TTC549 (cell line): Measurements from ENCODE around the gene EFCAB6.

ENCODE experiments used
- FAIRE-seq: peaks from 2 replicates; lab custom pipeline; 2012; peaks lifted over from hg19 to GRCh38; lab: Jason Lieb, UNC

Gene EFCAB6

DNA sequence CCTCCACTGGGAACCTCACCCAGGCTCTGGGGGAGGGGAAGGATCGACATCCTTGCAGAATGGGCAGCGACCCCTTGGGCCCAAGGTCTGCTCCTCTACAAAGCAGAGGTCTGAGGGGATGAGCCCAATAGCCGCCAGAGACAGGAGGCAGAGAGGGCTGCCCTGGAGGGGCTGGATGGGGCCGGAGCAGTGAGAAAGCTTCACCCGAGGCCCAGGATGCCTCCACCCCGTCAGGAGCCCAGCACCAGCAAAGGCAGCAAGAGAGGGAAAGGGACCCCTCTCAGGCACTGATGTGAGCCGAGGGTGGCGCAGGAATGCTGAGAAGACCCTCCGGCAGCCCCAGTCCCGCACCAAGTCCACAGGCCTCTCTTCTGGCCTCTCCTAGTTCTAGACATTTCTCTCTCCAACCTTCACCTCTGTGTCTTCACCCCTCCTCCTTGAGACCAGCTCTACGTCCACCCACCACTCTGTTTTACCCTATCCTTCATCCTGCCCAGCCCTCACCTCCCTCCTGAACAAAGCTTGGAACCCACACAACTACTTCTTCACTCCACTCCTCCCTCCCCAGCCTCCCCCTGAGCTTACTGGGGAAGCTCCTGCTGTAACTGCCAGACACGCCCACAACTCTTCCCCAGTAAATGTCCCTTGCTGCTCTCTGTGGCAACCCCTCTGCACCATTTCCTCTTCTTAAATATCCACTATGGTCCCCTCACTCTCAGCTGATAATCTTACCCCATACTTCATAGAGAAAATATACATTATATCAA, 268.4 kb downstream of the EFCAB6 start:
- no peak for FAIRE-seq

- FAIRE-seq, result no peak
Measured at GRCh38 chr22:43542681-43543521, 269.2 kb downstream of the EFCAB6 start.

- no peak for FAIRE-seq
Measured at GRCh38 chr22:43541462-43542407, 270.4 kb downstream of the EFCAB6 start.

GRCh38 chr22:43541022-43541421, 271.1 kb downstream of the EFCAB6 start:
- FAIRE-seq, result no peak

GRCh38 chr22:43540529-43540923, 271.6 kb downstream of the EFCAB6 start:
- FAIRE-seq, result no peak

DNA sequence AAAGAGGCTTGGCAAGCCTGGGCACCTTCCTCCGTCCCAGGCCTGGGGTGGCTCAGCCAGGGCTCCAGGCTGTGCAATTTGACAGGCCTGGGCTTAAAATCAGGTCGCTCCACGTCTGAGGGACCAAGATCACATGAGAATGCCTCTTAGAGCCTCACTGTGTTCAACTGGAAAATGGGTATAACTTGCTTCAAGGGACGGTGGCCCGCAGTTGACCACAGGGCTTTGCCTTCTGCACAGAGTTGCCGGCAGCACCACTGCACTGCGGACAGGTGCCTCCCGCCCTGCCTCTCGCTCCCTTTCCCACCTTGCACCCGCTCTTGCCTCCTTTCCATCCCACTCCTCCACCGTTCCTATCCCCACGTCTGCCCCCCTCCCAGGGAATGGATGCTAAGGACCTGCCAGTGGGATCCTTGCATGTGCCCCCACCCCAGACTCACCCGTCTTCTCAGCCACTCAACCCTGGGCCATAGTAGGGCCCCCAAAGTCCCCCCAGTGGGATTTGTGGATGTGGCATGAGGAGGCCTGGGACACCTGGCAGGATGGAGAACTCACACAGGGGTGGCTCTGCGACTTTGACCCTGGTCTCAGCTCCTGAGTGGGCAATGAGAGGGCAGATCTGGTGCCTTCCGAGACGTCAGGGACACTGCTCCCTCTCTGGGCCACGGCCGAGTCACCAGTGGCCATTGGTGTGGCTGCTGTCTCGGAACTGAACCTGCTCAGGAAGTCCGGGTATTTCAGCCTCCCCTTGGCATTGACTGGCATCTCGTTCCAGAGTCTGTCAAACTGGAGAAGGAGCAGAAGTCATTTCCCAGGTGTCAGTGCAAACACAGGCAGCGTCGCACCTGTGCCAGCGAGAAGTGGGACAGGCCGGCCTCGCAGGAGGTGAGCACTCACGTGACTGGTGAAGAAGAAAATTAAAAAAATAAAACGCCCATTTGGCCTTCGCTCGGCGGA, 272.3 kb downstream of the EFCAB6 start:
- no peak for FAIRE-seq

GRCh38 chr22:43537019-43537585, 275.0 kb downstream of the EFCAB6 start:
- no peak for FAIRE-seq

DNA sequence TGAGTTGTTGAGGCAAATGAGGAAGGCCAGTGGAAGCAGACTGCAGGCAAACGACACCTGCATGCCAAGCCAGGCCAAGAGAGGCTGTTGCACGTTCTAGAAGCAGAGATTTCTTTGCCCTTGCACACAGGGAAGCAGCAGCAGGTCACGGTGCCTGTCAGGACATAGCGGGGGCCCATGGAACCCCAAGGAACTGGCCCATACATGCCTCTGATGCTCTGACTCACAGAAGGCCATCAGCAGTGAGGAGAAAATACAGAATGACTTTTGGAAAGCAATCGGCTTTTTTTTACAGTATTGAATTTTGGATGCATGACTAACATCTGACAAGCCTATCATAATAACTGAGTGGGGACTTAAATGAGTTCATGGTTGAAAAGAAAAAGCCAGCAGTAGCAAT, 276.4 kb downstream of the EFCAB6 start:
- FAIRE-seq, result no peak

DNA sequence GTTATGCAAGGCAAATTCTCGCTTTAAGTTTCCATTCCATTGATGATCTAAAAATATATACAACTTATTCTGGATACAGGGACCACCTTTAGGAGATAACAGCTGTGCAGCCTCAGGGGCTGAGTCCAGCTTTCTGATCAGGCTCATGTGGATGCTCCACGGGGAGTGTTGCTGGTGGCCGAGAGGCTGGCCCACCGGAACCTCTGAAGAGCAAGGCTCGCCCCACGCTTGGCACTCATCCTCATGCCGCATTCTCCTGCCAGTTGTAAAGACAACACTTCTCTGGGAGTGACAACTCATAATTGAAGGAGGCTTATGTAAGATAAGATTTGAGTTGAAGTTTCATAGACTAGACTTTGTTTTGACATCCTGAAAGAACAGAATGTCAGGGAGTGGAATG, 276.8 kb downstream of the EFCAB6 start:
- FAIRE-seq, result no peak

GRCh38 chr22:43534916-43535315, 277.2 kb downstream of the EFCAB6 start:
- FAIRE-seq, result no peak

GRCh38 chr22:43533656-43534428, 278.3 kb downstream of the EFCAB6 start:
- FAIRE-seq, result no peak

DNA sequence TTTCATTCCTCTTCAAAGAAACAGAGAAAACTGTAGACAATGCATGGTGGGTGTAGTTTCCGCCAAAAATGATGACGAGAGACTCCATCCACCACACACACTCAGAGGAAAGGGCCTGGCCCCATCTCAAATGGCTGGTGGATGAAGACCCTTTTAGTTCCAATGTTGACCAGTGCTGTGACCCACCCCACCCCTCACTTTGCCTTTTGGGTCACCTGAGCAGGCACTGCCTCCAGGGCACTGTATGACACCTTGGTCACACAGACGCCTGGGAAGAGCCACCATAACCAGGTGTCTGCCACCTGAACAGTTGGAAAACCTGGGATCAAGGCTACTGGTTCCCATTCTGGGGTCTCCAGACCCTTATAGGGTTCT, 279.0 kb downstream of the EFCAB6 start:
- FAIRE-seq, result no peak

DNA sequence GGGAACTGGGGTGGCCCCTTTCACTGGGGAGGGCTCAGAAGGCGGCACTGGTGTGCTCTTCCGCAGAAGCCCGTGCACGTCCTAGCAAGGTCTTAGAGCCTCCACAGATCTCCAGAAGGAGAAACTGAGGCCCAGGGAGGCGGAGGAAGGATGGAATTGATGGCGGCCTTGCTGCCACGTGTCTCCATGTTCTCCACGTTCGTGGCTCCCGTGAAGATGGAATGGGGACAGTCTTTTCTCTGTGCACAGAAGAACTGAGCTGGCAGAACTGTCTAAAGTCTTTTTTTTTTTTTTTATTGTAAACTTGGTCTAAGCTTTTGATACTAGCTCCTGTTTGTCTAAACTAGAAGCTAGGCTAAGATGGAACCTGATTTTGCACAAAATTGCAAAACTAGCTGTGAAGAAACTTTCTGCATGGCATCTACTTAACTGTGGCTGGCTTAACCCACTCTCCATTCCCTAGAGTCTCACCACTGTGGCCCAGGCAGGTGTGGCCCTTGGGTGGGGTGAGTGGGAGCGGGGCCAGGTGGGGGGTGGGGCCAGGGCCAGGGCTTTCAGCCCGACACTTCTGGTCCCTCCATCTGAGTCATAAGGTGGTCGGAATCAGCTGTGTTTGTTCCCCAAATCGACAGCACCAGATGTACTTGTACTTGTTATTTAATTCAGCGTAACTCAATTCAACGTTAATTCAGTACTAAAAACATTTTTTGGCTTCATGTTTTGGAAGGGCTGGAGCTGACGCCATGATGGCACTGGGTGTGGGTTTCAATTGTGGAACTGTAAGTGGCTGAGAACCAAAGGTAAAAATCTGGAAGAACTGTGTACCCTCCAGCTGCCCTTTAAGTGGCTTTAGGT, 279.6 kb downstream of the EFCAB6 start:
- no peak for FAIRE-seq

GRCh38 chr22:43531651-43532050, 280.5 kb downstream of the EFCAB6 start:
- no peak for FAIRE-seq

DNA sequence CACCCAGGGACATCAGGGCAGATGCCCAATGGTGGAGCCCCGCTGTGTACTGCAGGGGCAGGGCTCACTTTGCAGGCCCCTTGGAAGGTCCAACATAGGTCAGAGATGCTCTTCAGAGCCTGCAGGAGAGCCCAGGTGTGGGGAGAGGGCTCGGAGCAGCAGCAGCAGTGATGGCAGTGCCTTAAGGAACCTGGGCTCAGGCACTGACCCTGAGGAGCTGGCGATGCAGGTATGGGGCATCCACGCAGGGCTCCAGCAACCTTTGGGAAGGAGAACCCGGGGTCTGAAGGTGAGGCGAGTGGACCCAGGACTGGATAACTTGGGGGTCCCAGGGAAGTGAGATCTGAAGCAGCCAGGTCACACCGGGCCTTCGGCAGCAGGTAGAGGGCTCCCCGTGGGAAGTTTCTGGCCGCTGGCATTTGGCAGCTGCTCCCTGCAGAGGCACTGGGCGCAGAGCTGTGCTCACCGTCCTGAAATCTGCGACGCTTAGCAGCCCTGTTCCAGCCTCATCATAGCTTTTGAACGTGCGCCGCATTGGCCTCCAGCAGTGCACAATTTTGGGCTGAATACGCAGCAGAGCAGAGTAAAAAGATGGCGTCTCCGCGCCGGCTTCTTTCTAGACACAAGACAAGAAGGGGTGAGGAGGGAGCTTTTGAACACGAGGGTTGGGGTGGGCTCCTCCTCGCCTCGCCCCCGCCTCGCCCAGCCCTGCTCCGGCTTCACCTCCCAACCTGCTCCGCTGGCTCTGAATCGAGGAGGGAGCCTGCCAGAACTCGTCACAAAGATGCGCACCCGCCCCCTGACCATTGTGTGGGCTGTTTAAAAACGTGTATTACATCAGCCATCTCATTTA, 281.5 kb downstream of the EFCAB6 start:
- no peak for FAIRE-seq

GRCh38 chr22:43529934-43530333, 282.2 kb downstream of the EFCAB6 start:
- FAIRE-seq, result no peak

- no peak for FAIRE-seq
Measured at GRCh38 chr22:43529461-43529860, 282.6 kb downstream of the EFCAB6 start.
